ENCODE data around the gene TIGD1. TPM values are rescaled to one million over a fixed set of nuclear protein-coding genes. Genes with fewer than 3 reads are reported as not detected.

The TIGD1 gene
- polyA plus RNA-seq, 3 donors: 1.6 to 4.1 (median 2.1) TPM

DNA sequence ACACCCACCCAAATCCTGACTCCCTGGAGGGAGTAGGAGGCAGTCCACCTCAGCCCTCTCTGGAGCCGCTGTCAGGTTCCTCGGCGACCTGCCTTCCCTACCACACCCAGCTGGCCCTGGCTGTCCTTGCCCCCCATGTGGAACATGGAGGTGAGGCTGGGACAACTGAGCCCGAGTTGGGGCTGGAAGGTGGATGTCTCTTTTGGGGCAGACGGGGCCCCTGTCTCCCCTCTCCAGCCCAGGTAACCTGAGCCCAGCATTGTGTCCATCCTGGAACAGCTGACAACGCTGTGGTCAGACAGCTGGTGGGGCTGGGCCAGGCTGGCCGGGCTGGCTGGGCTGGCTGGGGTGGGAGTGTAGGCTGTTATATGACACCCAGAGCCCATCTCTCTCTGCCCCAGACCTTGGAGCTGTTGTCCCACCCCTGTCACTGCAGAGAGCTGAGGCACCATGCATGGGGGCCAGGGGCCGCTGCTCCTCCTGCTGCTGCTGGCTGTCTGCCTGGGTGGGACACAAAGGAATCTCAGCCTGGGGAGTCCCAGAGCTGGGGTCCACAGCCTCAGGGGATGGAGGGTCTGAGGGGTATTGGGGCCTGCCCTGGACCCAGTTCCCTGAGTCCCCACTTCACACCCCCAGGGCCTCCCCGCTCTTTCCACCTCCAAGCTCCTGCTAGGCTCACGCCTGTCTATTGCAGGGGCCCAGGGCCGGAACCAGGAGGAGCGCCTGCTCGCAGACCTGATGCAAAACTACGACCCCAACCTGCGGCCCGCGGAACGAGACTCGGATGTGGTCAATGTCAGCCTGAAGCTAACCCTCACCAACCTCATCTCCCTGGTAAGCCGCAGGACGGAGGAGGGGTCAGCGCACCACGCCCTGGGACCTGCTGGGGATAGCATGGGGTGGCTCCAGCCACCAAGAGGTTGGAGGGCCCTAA lies 10.8 kb downstream of the TIGD1 start, which contains the start of gene CHRNG:
Gene CHRNG, plus strand, starts transcription at position 395 of the 934 bp plus-strand sequence. Its CDS starts 56 bp downstream, at position 451.
- Histone ChIP-seq H2AFZ (ENCODE audit: insufficient read depth, low read depth, low read length, poor library complexity, severe bottlenecking) (no peak within 1 kb of the TSS), H3K36me3 (replicated peaks in 1 of 2; ENCODE audit: control insufficient read depth in 1 of 2, insufficient read depth in 2 of 2, low read length in 2 of 2) (no peaks in the 10 kb centered on the region), H3K79me2 (ENCODE audit: insufficient read depth, low read length) (no peaks in the 10 kb centered on the region), H4K20me1 (ENCODE audit: insufficient read depth, low read length) (peaks cover 7% of the 10 kb centered on the region), H3K4me1 (ENCODE audit: control insufficient read depth in 1 of 2, insufficient read depth in 2 of 2, low read length in 2 of 2) (peaks cover 31 to 42% of the 10 kb centered on the region in 2 donors), H3K27me3 (ENCODE audit: control insufficient read depth in 2 of 2, insufficient read depth in 2 of 2, low read length in 2 of 2) (no peaks in the 10 kb centered on the region), H3K4me3 (replicated peaks in 1 of 3; ENCODE audit: low read depth in 2 of 3, low read length in 3 of 3) (peak within 1 kb of the TSS in 1 of 3 experiments; percentile 33), H3K4me2 (replicated peaks; ENCODE audit: extremely low read depth, low read length, poor library complexity, severe bottlenecking) (peak within 1 kb of the TSS; percentile 42), H3K27ac (ENCODE audit: low read depth in 1 of 2, low read length in 2 of 2) (peak within 1 kb of the TSS; percentile 37 to 55), H3K9ac (ENCODE audit: insufficient read depth, low read length, poor library complexity, severe bottlenecking) (no peak within 1 kb of the TSS), H3K9me3 (replicated peaks in 1 of 2; ENCODE audit: control insufficient read depth in 1 of 2, insufficient read depth in 1 of 2, low read length in 2 of 2) (peaks cover 7% of the 10 kb centered on the region in 2 donors)
- 76% methylated on average over 8 of the region's 23 CpGs for WGBS (ENCODE audit: insufficient coverage)
- Mint-ChIP-seq H3K9me3 (peaks cover 7 to 11% (median 9%) of the 10 kb centered on the region in 7 donors), H3K4me1 (peaks cover 25% of the 10 kb centered on the region), H3K4me3 (peak within 1 kb of the TSS in 1 of 2 donors; percentile 68), H3K27ac (peak within 1 kb of the TSS in 6 of 7 donors; percentile 35 to 90 (median 68)), H3K36me3 (peaks cover 4 to 10% of the 10 kb centered on the region in 2 donors), H3K27me3 (ENCODE audit: low read depth in 3 of 3) (peaks cover 9 to 20% (median 13%) of the 10 kb centered on the region in 3 donors)
- no peak for TF ChIP-seq CTCF (IDR thresholded peaks at IDR 0.05)
- no peak for DNase-seq
- intact Hi-C loops (cut with micrococcal nuclease): no loop called here

- intact Hi-C loops (cut with micrococcal nuclease): no loop called here
- peaks cover 3% of the 10 kb centered on the region in 2 donors for H3K36me3 Mint-ChIP-seq
- Histone ChIP-seq H3K4me1 (ENCODE audit: control insufficient read depth in 1 of 2, insufficient read depth in 2 of 2, low read length in 2 of 2) (peaks cover 31 to 42% of the 10 kb centered on the region in 2 donors), H3K4me2 (replicated peaks; ENCODE audit: extremely low read depth, low read length, poor library complexity, severe bottlenecking) (peak overlapping the region; percentile 42), H3K36me3 (replicated peaks in 1 of 2; ENCODE audit: control insufficient read depth in 1 of 2, insufficient read depth in 2 of 2, low read length in 2 of 2) (no peaks in the 10 kb centered on the region), H3K9me3 (replicated peaks in 1 of 2; ENCODE audit: control insufficient read depth in 1 of 2, insufficient read depth in 1 of 2, low read length in 2 of 2) (peaks cover 7% of the 10 kb centered on the region in 2 donors), H2AFZ (ENCODE audit: insufficient read depth, low read depth, low read length, poor library complexity, severe bottlenecking) (no peak overlapping the region), H3K79me2 (ENCODE audit: insufficient read depth, low read length) (no peaks in the 10 kb centered on the region), H3K4me3 (replicated peaks in 1 of 3; ENCODE audit: low read depth in 2 of 3, low read length in 3 of 3) (peak overlapping the region in 1 of 3 experiments; percentile 33), H3K27me3 (ENCODE audit: control insufficient read depth in 2 of 2, insufficient read depth in 2 of 2, low read length in 2 of 2) (no peaks in the 10 kb centered on the region), H4K20me1 (ENCODE audit: insufficient read depth, low read length) (peaks cover 2% of the 10 kb centered on the region), H3K27ac (ENCODE audit: low read depth in 1 of 2, low read length in 2 of 2) (peak overlapping the region; percentile 37 to 55), H3K9ac (ENCODE audit: insufficient read depth, low read length, poor library complexity, severe bottlenecking) (no peak overlapping the region)
- WGBS (ENCODE audit: insufficient coverage): 7% methylated on average over 1 of the region's 4 CpGs
- peaks cover 9 to 20% (median 13%) of the 10 kb centered on the region in 3 donors for H3K27me3 Mint-ChIP-seq (ENCODE audit: low read depth in 3 of 3)
- no peak for TF ChIP-seq CTCF (IDR thresholded peaks at IDR 0.05)
- peak overlapping the region in 1 of 2 donors; percentile 68 for H3K4me3 Mint-ChIP-seq
- H3K9me3 Mint-ChIP-seq: peaks cover 7 to 11% (median 9%) of the 10 kb centered on the region in 7 donors
- H3K4me1 Mint-ChIP-seq: peaks cover 25% of the 10 kb centered on the region
- peak overlapping the region in 6 of 7 donors; percentile 35 to 90 (median 68) for H3K27ac Mint-ChIP-seq
- DNase-seq: peak; percentile 32 to 87 (median 52)
Observed at GRCh38 chr2:232538671-232539070, 11.7 kb downstream of the TIGD1 start.
